ENCODE data around the gene NLRC5.
"Not testable (repeated sequence)": the region's sequence is repeated elsewhere in the genome, so short reads cannot be mapped to it uniquely, and the experiment has no call there.

- not testable (repeated sequence) for TF ChIP-seq CTCF (IDR thresholded peaks at IDR 0.05; ENCODE audit: extremely low read depth in 1 of 2, insufficient read depth in 1 of 2, low read depth in 1 of 2, low read length in 2 of 2); EZH2 (IDR thresholded peaks at IDR 0.05; ENCODE audit: borderline replicate concordance, low read depth, low read length, severe bottlenecking); POLR2A (IDR thresholded peaks at IDR 0.05; ENCODE audit: low read depth, low read length); POLR2AphosphoS5 (IDR thresholded peaks at IDR 0.05; ENCODE audit: insufficient read depth, low read depth, low read length); MYC (IDR thresholded peaks at IDR 0.05; ENCODE audit: low read depth, low read length); JUN (IDR thresholded peaks at IDR 0.05; ENCODE audit: borderline replicate concordance, insufficient read depth, insufficient read length, low read depth); MAX (IDR thresholded peaks at IDR 0.05; ENCODE audit: insufficient read depth, insufficient read length)
These were observed 120.1 kb downstream of the NLRC5 start for GRCh38 chr16:57109259-57110105.

Measured in endothelial cell of umbilical vein (primary cell).